Activated naive CD4-positive, alpha-beta T cell treated with anti-CD3 and anti-CD28 coated beads for 36 hours (primary cell): ENCODE results near the gene CAPN12. TPM values are rescaled to one million over a fixed set of nuclear protein-coding genes. Genes with fewer than 3 reads are reported as not detected.

Experiments used
- total RNA-seq, 2 experiments: library from RNA; stranded (reverse); gene quantifications; one replicate each; pipeline ENCODE4 v1.2.3, GENCODE V29; 2021

The CAPN12 gene
- total RNA-seq, 2 experiments from 2014 or later, result 1.9 to 2.2 TPM

Other genes starting within 250 kb of the CAPN12 start
- gene MAP4K1, start 126.5 kb downstream of the CAPN12 start, total RNA-seq, result 100 to 1,000 TPM; 135 to 148 TPM
- gene EIF3K, start 125.3 kb downstream of the CAPN12 start, total RNA-seq, result 100 to 1,000 TPM; 299 to 324 TPM
- 100 to 1,000 TPM; 117 to 119 TPM for gene ACTN4, start 96.8 kb downstream of the CAPN12 start, total RNA-seq
- gene LGALS7, start 29.0 kb upstream of the CAPN12 start, total RNA-seq, result not detected
- not detected for gene LGALS7B, start 44.7 kb upstream of the CAPN12 start, total RNA-seq
- gene LGALS4, start 68.5 kb upstream of the CAPN12 start, total RNA-seq, result not detected
- gene ECH1, start 87.3 kb upstream of the CAPN12 start, total RNA-seq, result 100 to 1,000 TPM; 137 to 145 TPM
- 100 to 1,000 TPM; 777 to 829 TPM for gene HNRNPL, start 105.5 kb upstream of the CAPN12 start, total RNA-seq
- gene RINL, start 133.8 kb upstream of the CAPN12 start, total RNA-seq, result 100 to 1,000 TPM; 107 to 117 TPM
- 10 to 100 TPM; 18.2 to 19.6 TPM for gene SIRT2, start 155.1 kb upstream of the CAPN12 start, total RNA-seq
- 10 to 100 TPM; 47.2 to 52.7 TPM for gene NFKBIB, start 155.5 kb upstream of the CAPN12 start, total RNA-seq
- gene CCER2, start 167.7 kb upstream of the CAPN12 start, total RNA-seq, result under 1 TPM; 0.26 to 0.44 TPM
- 10 to 100 TPM; 43.6 to 52.6 TPM for gene SARS2, start 186.3 kb upstream of the CAPN12 start, total RNA-seq
- gene MRPS12, start 186.5 kb upstream of the CAPN12 start, total RNA-seq, result 10 to 100 TPM; 49.0 to 56.0 TPM
- gene FBXO17, start 231.3 kb upstream of the CAPN12 start, total RNA-seq, result under 1 TPM in 1 of 2 experiments, not detected in 1; 0.07 TPM